Endothelial cell of umbilical vein (primary cell): Measurements from ENCODE around the gene CMC2. TPM values are rescaled to one million over a fixed set of nuclear protein-coding genes. Genes with fewer than 3 reads are reported as not detected.

Source experiments
- BruUV-seq: library from RNA; stranded (reverse); fragments of 400-500 nt; replicated peaks from 2 replicates; lab custom pipeline; 2021; lab: Mats Ljungman, UMichigan
- CTCF ChIA-PET: fragments of 300-600, 350-600 bp; sonication (Branson Sonifier 250); formaldehyde crosslinking; loops from one replicate; lab custom pipeline; 2021; ENCODE audit warnings: antibody characterized with exemption, inconsistent platforms; lab: Charles Lee
- POLR2A ChIA-PET: fragments of 300-600, 350-600 bp; sonication (Branson Sonifier 250); formaldehyde crosslinking; loops from one replicate; lab custom pipeline; 2021; ENCODE audit warnings: antibody characterized with exemption, inconsistent platforms; lab: Charles Lee
- DNase-seq: peaks from one replicate; pipeline ENCODE4 v3.0.0-alpha.2; 2011; ENCODE audit warnings: low read depth, low spot score
- FAIRE-seq: peaks from 2 replicates; lab custom pipeline; 2011; peaks lifted over from hg19 to GRCh38; lab: Jason Lieb, UNC
- H2AFZ ChIP-seq: 2 replicates; pipeline ENCODE4 v1.6.0; 2012; ENCODE audit warnings: low read depth, low read length, control low read depth, inconsistent platforms
- H3K27ac ChIP-seq: 2 replicates; pipeline ENCODE4 v1.5.1; 2011; ENCODE audit warnings: low read depth, mild to moderate bottlenecking, control low read depth, low read length, moderate library complexity; ENCODE audit not compliant: insufficient read depth
- H3K27me3 ChIP-seq, 2 experiments: 2 replicates each; pipeline versions ENCODE4 v1.6.0 to v1.6.1; 2011; ENCODE audit warnings: low read length in 2 of 2, mixed read lengths in 1 of 2; ENCODE audit not compliant: control insufficient read depth in 2 of 2, insufficient read depth in 2 of 2
- H3K36me3 ChIP-seq, 2 experiments: 2 replicates in 1 of 2; 3 replicates in 1 of 2; pipeline ENCODE4 v1.5.1; 2011; ENCODE audit warnings: low read length in 2 of 2, mild to moderate bottlenecking in 1 of 2, moderate library complexity in 1 of 2; ENCODE audit not compliant: control insufficient read depth in 2 of 2, insufficient read depth in 2 of 2; ENCODE audit errors: extremely low read depth in 1 of 2
- H3K4me1 ChIP-seq: 3 replicates; pipeline ENCODE4 v1.5.1; 2011; ENCODE audit warnings: mild to moderate bottlenecking, low read length; ENCODE audit not compliant: control insufficient read depth, insufficient read depth; ENCODE audit errors: extremely low read depth
- H3K4me2 ChIP-seq: 2 replicates; pipeline ENCODE4 v1.6.1; 2011; ENCODE audit warnings: low read length, control low read depth, mixed read lengths; ENCODE audit not compliant: insufficient read depth
- H3K4me3 ChIP-seq, 3 experiments: fragments of 200-600 bp in 1 of 3; sonication (generic), shearing (Covaris generic) in 1 of 3; replicated peaks in 1 of 3; 2 replicates each; pipeline ENCODE4 v1.5.1; 2011 to 2016; ENCODE audit warnings: control low read depth in 3 of 3, low read length in 3 of 3, mild to moderate bottlenecking in 2 of 3, inconsistent platforms in 1 of 3, low read depth in 1 of 3, moderate library complexity in 1 of 3; ENCODE audit not compliant: insufficient read depth in 1 of 3
- H3K79me2 ChIP-seq: 2 replicates; pipeline ENCODE4 v1.6.0; 2012; ENCODE audit warnings: low read length, inconsistent platforms; ENCODE audit not compliant: control insufficient read depth, insufficient read depth
- H3K9ac ChIP-seq: replicated peaks from 2 replicates; pipeline ENCODE3; 2011; ENCODE audit warnings: low read length, control low read depth; ENCODE audit not compliant: insufficient read depth; ENCODE audit errors: extremely low read depth
- H3K9me1 ChIP-seq: replicated peaks from 3 replicates; pipeline ENCODE4 v1.6.0; 2011; ENCODE audit warnings: mild to moderate bottlenecking, low read length; ENCODE audit not compliant: control insufficient read depth, insufficient read depth; ENCODE audit errors: extremely low read depth
- H3K9me3 ChIP-seq: replicated peaks from 2 replicates; pipeline ENCODE4 v1.5.1; 2012; ENCODE audit warnings: low read length, inconsistent platforms; ENCODE audit not compliant: control insufficient read depth, insufficient read depth
- H4K20me1 ChIP-seq: replicated peaks from 2 replicates; pipeline ENCODE3; 2011; ENCODE audit warnings: mild to moderate bottlenecking, low read length; ENCODE audit not compliant: control insufficient read depth, insufficient read depth; ENCODE audit errors: extremely low read depth
- CTCF ChIP-seq, 2 donors: IDR thresholded peaks; 1 replicate in 1 of 2; 2 replicates in 1 of 2; pipeline ENCODE4 v1.5.1; 2011; ENCODE audit warnings: low read length in 2 of 2, mild to moderate bottlenecking in 2 of 2, moderate library complexity in 2 of 2, control low read depth in 1 of 2, inconsistent platforms in 1 of 2, low read depth in 1 of 2; ENCODE audit not compliant: insufficient read depth in 1 of 2; ENCODE audit errors: extremely low read depth in 1 of 2
- EZH2 ChIP-seq: IDR thresholded peaks from 2 replicates; pipeline ENCODE4 v1.6.1; 2012; ENCODE audit warnings: borderline replicate concordance, low read depth, mild to moderate bottlenecking, moderate library complexity, low read length, inconsistent platforms; ENCODE audit not compliant: severe bottlenecking
- FOS ChIP-seq: IDR thresholded peaks from 2 replicates; pipeline ENCODE4 v1.6.1; 2011; ENCODE audit warnings: mild to moderate bottlenecking, low read length, moderate library complexity, borderline replicate concordance; ENCODE audit not compliant: insufficient read depth
- GATA2 ChIP-seq: IDR thresholded peaks from 2 replicates; pipeline ENCODE4 v1.7.0; 2011; ENCODE audit warnings: low read depth, mild to moderate bottlenecking, moderate library complexity, mixed read lengths, low read length; ENCODE audit not compliant: insufficient read length, insufficient read depth
- JUN ChIP-seq: IDR thresholded peaks from 2 replicates; pipeline ENCODE4 v1.6.1; 2011; ENCODE audit warnings: borderline replicate concordance, low read depth; ENCODE audit not compliant: insufficient read length, insufficient read depth
- MAX ChIP-seq: IDR thresholded peaks from 2 replicates; pipeline ENCODE4 v1.6.1; 2011; ENCODE audit not compliant: insufficient read depth, insufficient read length
- MYC ChIP-seq: IDR thresholded peaks from one replicate; pipeline ENCODE4 v1.6.1; 2011; ENCODE audit warnings: mild to moderate bottlenecking, low read depth, low read length
- POLR2A ChIP-seq: IDR thresholded peaks from 2 replicates; pipeline ENCODE4 v1.6.1; 2012; ENCODE audit warnings: low read depth, mild to moderate bottlenecking, control low read depth, low read length
- POLR2AphosphoS5 ChIP-seq: IDR thresholded peaks from 2 replicates; pipeline ENCODE4 v1.6.1; 2012; ENCODE audit warnings: low read depth, mild to moderate bottlenecking, control low read depth, low read length, moderate library complexity; ENCODE audit not compliant: insufficient read depth
- dilution Hi-C: fragments of 300-500 bp; cut with MboI; formaldehyde crosslinking; loops from one replicate; pipeline ENCODE4 v1.15.0; 2019; ENCODE audit warnings: low sequenced_read_pairs; ENCODE audit not compliant: extremely low pct_ligation_motif_present
- intact Hi-C: fragments of 100-400 bp; cut with micrococcal nuclease; formaldehyde crosslinking; loops from one replicate; pipeline ENCODE4 v1.10.0; 2022
- polyA plus RNA-seq, 4 experiments: library from polyadenylated mRNA; depleted of rRNA in 3 of 4; stranded (reverse) in 3 of 4; unstranded in 1 of 4; fragments of >200 nt; gene quantifications; 2 replicates each; pipeline versions ENCODE4 v1.2.1 to v1.2.3, GENCODE V29; 2011 to 2012; ENCODE audit warnings: missing spikeins in 1 of 4
- total RNA-seq: library from RNA; stranded (reverse); gene quantifications from 2 replicates; pipeline ENCODE4 v1.2.3, GENCODE V29; 2021

Gene CMC2
- total and polyA plus RNA-seq, 2 donors (not counting 3 experiments of a cell fraction or from before 2014, with no cell fraction given), result 97.8 to 216 TPM

GRCh38 chr16:80974649-80975376 lies 31.9 kb downstream of the CMC2 start:
- BruUV-seq, result no TSS peak
- ChIA-PET CTCF (interaction anchor here (0.6 to 2.9 kb wide), 24 partner anchors 9 to 61 kb away, joined by 3 to 25 read pairs (median 5); partner anchors contain the start of genes ATMIN, CENPN and CMC2), POLR2A (no interaction called here)
- H3K79me2 ChIP-seq, result no peaks in the 10 kb centered on the region
- no peaks in the 10 kb centered on the region for H3K4me1 ChIP-seq
- no peaks in the 10 kb centered on the region for H3K9me3 ChIP-seq
- no peaks in the 10 kb centered on the region for H3K27me3 ChIP-seq
- H3K9me1 ChIP-seq, result peaks cover 2% of the 10 kb centered on the region
- H3K4me3 ChIP-seq, result no peak overlapping the region
- no peak overlapping the region for H3K9ac ChIP-seq
- peak; percentile 19 to 38 for TF ChIP-seq CTCF (IDR thresholded peaks at IDR 0.05; ENCODE audit: extremely low read depth in 1 of 2, insufficient read depth in 1 of 2, low read depth in 1 of 2, low read length in 2 of 2)
- no peak for TF ChIP-seq MAX
- dilution Hi-C loops, result no loop called here
- H3K36me3 ChIP-seq, result peaks cover 3 to 6% of the 10 kb centered on the region in 2 experiments
- no peak overlapping the region for H3K27ac ChIP-seq
- no peaks in the 10 kb centered on the region for H4K20me1 ChIP-seq
- DNase-seq (peak; percentile 15), FAIRE-seq (no peak)
- H3K4me2 ChIP-seq, result no peak overlapping the region
- no peak overlapping the region for H2AFZ ChIP-seq
- intact Hi-C loops, result no loop called here

- no peak overlapping the region for H3K4me3 ChIP-seq
- dilution Hi-C loops, result no loop called here
Observed at GRCh38 chr16:80973991-80974390, 32.7 kb downstream of the CMC2 start.

More at GRCh38 chr16:80973991-80974390, 32.7 kb downstream of the CMC2 start:
- POLR2A ChIA-PET, result no interaction called here
- peaks cover 2% of the 10 kb centered on the region for H3K9me1 ChIP-seq
- CTCF ChIA-PET, result interaction anchor here (0.9 to 2.9 kb wide), 7 partner anchors 10 to 30 kb away, joined by 4 to 18 read pairs (median 9); no protein-coding TSS in a partner anchor
- H3K9ac ChIP-seq, result no peak overlapping the region
- intact Hi-C loops, result no loop called here
- no peak overlapping the region for H2AFZ ChIP-seq
- H3K27ac ChIP-seq, result no peak overlapping the region
- no peaks in the 10 kb centered on the region for H3K4me1 ChIP-seq
- TF ChIP-seq POLR2A (no peak), FOS (no peak), MYC (no peak), GATA2 (no peak), EZH2 (no peak), CTCF (IDR thresholded peaks at IDR 0.05; ENCODE audit: extremely low read depth in 1 of 2, insufficient read depth in 1 of 2, low read depth in 1 of 2, low read length in 2 of 2) (no peak), JUN (no peak), POLR2AphosphoS5 (no peak), MAX (no peak)
- BruUV-seq, result no TSS peak
- H4K20me1 ChIP-seq, result no peaks in the 10 kb centered on the region
- FAIRE-seq (no peak), DNase-seq (no peak)
- no peaks in the 10 kb centered on the region for H3K27me3 ChIP-seq
- H3K36me3 ChIP-seq, result peaks cover 3 to 6% of the 10 kb centered on the region in 2 experiments
- no peak overlapping the region for H3K4me2 ChIP-seq
- no peaks in the 10 kb centered on the region for H3K9me3 ChIP-seq
- no peaks in the 10 kb centered on the region for H3K79me2 ChIP-seq
